ENCODE measurements around the gene PLAGL1. TPM values are rescaled to one million over a fixed set of nuclear protein-coding genes. Genes with fewer than 3 reads are reported as not detected.

The PLAGL1 gene
- total and polyA plus RNA-seq, 2 donors (not counting 1 experiment from before 2014, with no cell fraction given) = 23.6 to 36.0 TPM

GRCh38 chr6:144017166-144018094, 9.4 kb upstream of the PLAGL1 start:
- 97% methylated on average over 3 of the region's 5 CpGs for WGBS (ENCODE audit: insufficient coverage)
- Histone ChIP-seq H3K9me3 (ENCODE audit: control extremely low read depth in 1 of 3, control insufficient read depth in 2 of 3, insufficient read depth in 1 of 3, low read length in 2 of 3) (no peaks in the 10 kb centered on the region), H3K36me3 (replicated peaks in 1 of 2; ENCODE audit: control extremely low read depth in 1 of 2, control insufficient read depth in 1 of 2, extremely low read depth in 1 of 2, insufficient read depth in 2 of 2, low read length in 1 of 2) (no peaks in the 10 kb centered on the region), H4K20me1 (ENCODE audit: control insufficient read depth, insufficient read depth, low read length, poor library complexity, severe bottlenecking) (no peaks in the 10 kb centered on the region), H3K9ac (ENCODE audit: low read length) (no peak overlapping the region), H3K4me2 (replicated peaks; ENCODE audit: low read depth, low read length, poor library complexity, severe bottlenecking) (no peak overlapping the region), H3K79me2 (ENCODE audit: control insufficient read depth, insufficient read depth, low read length) (no peaks in the 10 kb centered on the region), H3K4me3 (ENCODE audit: control extremely low read depth in 1 of 5, extremely low read depth in 1 of 5, insufficient read depth in 1 of 5, low read depth in 2 of 5, low read length in 4 of 5) (no peak overlapping the region), H2AFZ (ENCODE audit: insufficient read depth, low read depth, low read length, poor library complexity, severe bottlenecking) (no peak overlapping the region), H3K27ac (ENCODE audit: low read length in 2 of 2) (no peak overlapping the region), H3K4me1 (ENCODE audit: control insufficient read depth in 2 of 2, insufficient read depth in 2 of 2, low read length in 2 of 2) (no peaks in the 10 kb centered on the region), H3K27me3 (replicated peaks in 1 of 4; ENCODE audit: control extremely low read depth in 1 of 4, control insufficient read depth in 3 of 4, insufficient read depth in 4 of 4, low read length in 3 of 4) (no peaks in the 10 kb centered on the region)
- no peaks in the 10 kb centered on the region for H3K9me3 Mint-ChIP-seq (ENCODE audit: insufficient read depth)
- no peaks in the 10 kb centered on the region for H3K27me3 Mint-ChIP-seq
- H3K4me3 Mint-ChIP-seq = no peak overlapping the region
- POLR2A ChIA-PET = no interaction called here
- ATAC-seq (ENCODE audit: low read depth) (no peak), DNase-seq (no peak)
- peaks cover 3% of the 10 kb centered on the region for H3K4me1 Mint-ChIP-seq
- intact Hi-C loops (cut with micrococcal nuclease) = no loop called here
- TF ChIP-seq EZH2 (IDR thresholded peaks at IDR 0.05; ENCODE audit: borderline replicate concordance, insufficient read depth, low read depth, low read length, poor library complexity, severe bottlenecking) (no peak), CTCF (IDR thresholded peaks at IDR 0.05) (no peak)
- CTCF ChIA-PET = no interaction called here
- no peak overlapping the region for H3K27ac Mint-ChIP-seq

GRCh38 chr6:144013486-144013909, 5.4 kb upstream of the PLAGL1 start:
- Histone ChIP-seq H3K36me3 (replicated peaks in 1 of 2; ENCODE audit: control extremely low read depth in 1 of 2, control insufficient read depth in 1 of 2, extremely low read depth in 1 of 2, insufficient read depth in 2 of 2, low read length in 1 of 2) (no peaks in the 10 kb centered on the region), H3K4me1 (ENCODE audit: control insufficient read depth in 2 of 2, insufficient read depth in 2 of 2, low read length in 2 of 2) (no peaks in the 10 kb centered on the region), H3K9ac (ENCODE audit: low read length) (no peak overlapping the region), H2AFZ (ENCODE audit: insufficient read depth, low read depth, low read length, poor library complexity, severe bottlenecking) (no peak overlapping the region), H3K27ac (ENCODE audit: low read length in 2 of 2) (no peak overlapping the region), H3K9me3 (ENCODE audit: control extremely low read depth in 1 of 3, control insufficient read depth in 2 of 3, insufficient read depth in 1 of 3, low read length in 2 of 3) (peaks cover 0 to 2% (median 0%) of the 10 kb centered on the region in 3 donors), H3K79me2 (ENCODE audit: control insufficient read depth, insufficient read depth, low read length) (no peaks in the 10 kb centered on the region), H3K4me3 (ENCODE audit: control extremely low read depth in 1 of 5, extremely low read depth in 1 of 5, insufficient read depth in 1 of 5, low read depth in 2 of 5, low read length in 4 of 5) (no peak overlapping the region), H4K20me1 (ENCODE audit: control insufficient read depth, insufficient read depth, low read length, poor library complexity, severe bottlenecking) (no peaks in the 10 kb centered on the region), H3K4me2 (replicated peaks; ENCODE audit: low read depth, low read length, poor library complexity, severe bottlenecking) (no peak overlapping the region), H3K27me3 (replicated peaks in 1 of 4; ENCODE audit: control extremely low read depth in 1 of 4, control insufficient read depth in 3 of 4, insufficient read depth in 4 of 4, low read length in 3 of 4) (peaks cover 0 to 2% (median 0%) of the 10 kb centered on the region in 4 experiments)
- intact Hi-C loops (cut with micrococcal nuclease) = loop anchor here (1.0 to 2.0 kb wide), 3 partner anchors 73 to 1539 kb away; no protein-coding TSS in a partner anchor
- ChIA-PET POLR2A (interaction anchor here (0.5 kb wide), 1 partner anchor 54 kb away, joined by 4 read pairs; no protein-coding TSS in a partner anchor), CTCF (interaction anchor here (0.6 to 5.1 kb wide), 24 partner anchors 9 to 1542 kb away, joined by 3 to 108 read pairs (median 5); no protein-coding TSS in a partner anchor)
- H3K27ac Mint-ChIP-seq = no peak overlapping the region
- TF ChIP-seq CTCF (IDR thresholded peaks at IDR 0.05) (peak; percentile 98), EZH2 (IDR thresholded peaks at IDR 0.05; ENCODE audit: borderline replicate concordance, insufficient read depth, low read depth, low read length, poor library complexity, severe bottlenecking) (no peak)
- H3K9me3 Mint-ChIP-seq (ENCODE audit: insufficient read depth) = no peaks in the 10 kb centered on the region
- H3K4me1 Mint-ChIP-seq = peaks cover 5% of the 10 kb centered on the region
- DNase-seq = peak; percentile 68
- no peaks in the 10 kb centered on the region for H3K27me3 Mint-ChIP-seq
- no peak for ATAC-seq (ENCODE audit: low read depth)
- WGBS (ENCODE audit: insufficient coverage) = 27% methylated on average over 4 of the region's 8 CpGs
- no peak overlapping the region for H3K4me3 Mint-ChIP-seq
